ENCODE data around the gene KLHL30. TPM values are rescaled to one million over a fixed set of nuclear protein-coding genes. Genes with fewer than 3 reads are reported as not detected.

KLHL30 gene
- total RNA-seq, 1 experiment from 2014 or later: not detected

DNA sequence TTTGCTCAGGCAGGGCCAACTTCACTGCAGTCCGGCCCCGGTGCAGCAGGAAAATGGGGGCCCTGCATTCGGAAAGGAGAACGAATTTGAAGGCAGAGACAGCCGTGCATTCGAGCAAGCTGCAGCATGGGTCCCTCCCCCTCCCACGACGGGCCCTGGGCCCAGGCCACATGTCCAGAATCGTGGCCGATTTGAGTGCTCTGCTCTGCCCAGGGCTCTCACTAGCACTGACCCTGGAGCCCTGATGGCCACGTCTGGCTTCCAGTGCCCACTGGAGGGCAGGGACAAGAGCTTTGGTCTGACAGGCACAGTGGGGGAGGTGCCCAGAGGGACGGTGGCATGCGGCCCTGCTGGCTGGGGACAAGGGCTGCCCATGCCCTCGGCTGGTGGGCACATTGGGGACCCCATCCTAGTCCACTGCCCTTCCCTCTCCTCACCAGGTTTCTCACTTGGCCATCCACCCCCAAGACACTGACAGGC, 14.4 kb upstream of the KLHL30 start:
- H2BK15ac ChIP-seq (ENCODE audit: low read depth, low read length): no peak overlapping the region
- whole genome bisulfite sequencing (ENCODE audit: extremely low coverage, insufficient read length, low lambda C conversion rate): no CpG with 5 or more reads among the region's 14 CpGs
- no peak for DNase-seq

More for the DNA sequence above, 14.4 kb upstream of the KLHL30 start:
- H3K4me2 ChIP-seq (ENCODE audit: insufficient read depth, insufficient read length, low read length): no peak overlapping the region
- H2BK120ac ChIP-seq (ENCODE audit: low read depth, low read length, poor library complexity, severe bottlenecking): no peak overlapping the region
- H3K23ac ChIP-seq (ENCODE audit: insufficient read length, low read depth, low read length): no peak overlapping the region
- no peaks in the 10 kb centered on the region for H3K27me3 ChIP-seq (ENCODE audit: insufficient read depth, low read length)
- H2BK20ac ChIP-seq (ENCODE audit: low read depth, low read length, poor library complexity, severe bottlenecking): no peak overlapping the region
- H4K20me1 ChIP-seq (ENCODE audit: control insufficient read depth, insufficient read depth, insufficient read length): no peaks in the 10 kb centered on the region
- TF ChIP-seq, protein P1, sequence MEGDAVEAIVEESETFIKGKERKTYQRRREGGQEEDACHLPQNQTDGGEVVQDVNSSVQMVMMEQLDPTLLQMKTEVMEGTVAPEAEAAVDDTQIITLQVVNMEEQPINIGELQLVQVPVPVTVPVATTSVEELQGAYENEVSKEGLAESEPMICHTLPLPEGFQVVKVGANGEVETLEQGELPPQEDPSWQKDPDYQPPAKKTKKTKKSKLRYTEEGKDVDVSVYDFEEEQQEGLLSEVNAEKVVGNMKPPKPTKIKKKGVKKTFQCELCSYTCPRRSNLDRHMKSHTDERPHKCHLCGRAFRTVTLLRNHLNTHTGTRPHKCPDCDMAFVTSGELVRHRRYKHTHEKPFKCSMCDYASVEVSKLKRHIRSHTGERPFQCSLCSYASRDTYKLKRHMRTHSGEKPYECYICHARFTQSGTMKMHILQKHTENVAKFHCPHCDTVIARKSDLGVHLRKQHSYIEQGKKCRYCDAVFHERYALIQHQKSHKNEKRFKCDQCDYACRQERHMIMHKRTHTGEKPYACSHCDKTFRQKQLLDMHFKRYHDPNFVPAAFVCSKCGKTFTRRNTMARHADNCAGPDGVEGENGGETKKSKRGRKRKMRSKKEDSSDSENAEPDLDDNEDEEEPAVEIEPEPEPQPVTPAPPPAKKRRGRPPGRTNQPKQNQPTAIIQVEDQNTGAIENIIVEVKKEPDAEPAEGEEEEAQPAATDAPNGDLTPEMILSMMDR (conservative IDR thresholded peaks at IDR 0.05): no peak
- H3K4me1 Mint-ChIP-seq: no peaks in the 10 kb centered on the region
- H2BK5ac ChIP-seq (ENCODE audit: insufficient read length, low read length): no peak overlapping the region
- peaks cover 4% of the 10 kb centered on the region for H3K27me3 Mint-ChIP-seq (ENCODE audit: low read depth)
- no peak overlapping the region for H3K27ac ChIP-seq (ENCODE audit: insufficient read length, low read depth, low read length)
- no peak overlapping the region for H3K27ac Mint-ChIP-seq
- H2AK5ac ChIP-seq (ENCODE audit: insufficient read length, low read length): no peak overlapping the region
- H3K9ac ChIP-seq (ENCODE audit: extremely low read depth, insufficient read length, low read length): no peak overlapping the region
- no peak overlapping the region for H3K56ac ChIP-seq (ENCODE audit: insufficient read length, low read depth, low read length)
- H3T11ph ChIP-seq (ENCODE audit: low read length): no peak overlapping the region
- H2AFZ ChIP-seq (ENCODE audit: low read length): no peak overlapping the region
- no peaks in the 10 kb centered on the region; a peak in 2 of 5 replicates for H3K9me3 Mint-ChIP-seq
- H3K23me2 ChIP-seq (ENCODE audit: insufficient read length, low read depth, low read length, poor library complexity, severe bottlenecking): no peaks in the 10 kb centered on the region
- H2BK12ac ChIP-seq (ENCODE audit: insufficient read length, low read depth, low read length): no peak overlapping the region
- H3K79me1 ChIP-seq (ENCODE audit: insufficient read depth, low read depth, low read length, poor library complexity, severe bottlenecking): no peaks in the 10 kb centered on the region
- no peak overlapping the region for H3K4me3 Mint-ChIP-seq
- no peaks in the 10 kb centered on the region for H3K9me3 ChIP-seq (ENCODE audit: control insufficient read depth, low read depth, low read length)
- H3K4ac ChIP-seq (ENCODE audit: low read depth, low read length): no peak overlapping the region
- no peaks in the 10 kb centered on the region for H3K4me1 ChIP-seq (ENCODE audit: insufficient read depth, low read length)
- H4K5ac ChIP-seq (ENCODE audit: insufficient read length, low read depth, low read length): no peak overlapping the region
- no peak overlapping the region for H4K8ac ChIP-seq (replicated peaks; ENCODE audit: insufficient read length, low read depth, low read length)
- H3K36me3 Mint-ChIP-seq (ENCODE audit: insufficient read depth in 1 of 3, low read depth in 3 of 3): no peaks in the 10 kb centered on the region
- no peak overlapping the region for H3K18ac ChIP-seq (ENCODE audit: insufficient read length, low read depth, low read length)
- no peak overlapping the region for H4K91ac ChIP-seq (ENCODE audit: insufficient read length, low read depth, low read length)
- no peaks in the 10 kb centered on the region for H3K79me2 ChIP-seq (ENCODE audit: insufficient read depth, low read length)
- H3K14ac ChIP-seq (ENCODE audit: insufficient read depth, low read length): no peak overlapping the region
